Measurements from ENCODE around the gene ALDH1A2. TPM values are rescaled to one million over a fixed set of nuclear protein-coding genes. Genes with fewer than 3 reads are reported as not detected.
"Not testable (repeated sequence)": the region's sequence is repeated elsewhere in the genome, so short reads cannot be mapped to it uniquely, and the experiment has no call there.

ALDH1A2 gene
- total RNA-seq, result under 1 TPM in 1 of 2 experiments, not detected in 1; 0.63 TPM

DNA sequence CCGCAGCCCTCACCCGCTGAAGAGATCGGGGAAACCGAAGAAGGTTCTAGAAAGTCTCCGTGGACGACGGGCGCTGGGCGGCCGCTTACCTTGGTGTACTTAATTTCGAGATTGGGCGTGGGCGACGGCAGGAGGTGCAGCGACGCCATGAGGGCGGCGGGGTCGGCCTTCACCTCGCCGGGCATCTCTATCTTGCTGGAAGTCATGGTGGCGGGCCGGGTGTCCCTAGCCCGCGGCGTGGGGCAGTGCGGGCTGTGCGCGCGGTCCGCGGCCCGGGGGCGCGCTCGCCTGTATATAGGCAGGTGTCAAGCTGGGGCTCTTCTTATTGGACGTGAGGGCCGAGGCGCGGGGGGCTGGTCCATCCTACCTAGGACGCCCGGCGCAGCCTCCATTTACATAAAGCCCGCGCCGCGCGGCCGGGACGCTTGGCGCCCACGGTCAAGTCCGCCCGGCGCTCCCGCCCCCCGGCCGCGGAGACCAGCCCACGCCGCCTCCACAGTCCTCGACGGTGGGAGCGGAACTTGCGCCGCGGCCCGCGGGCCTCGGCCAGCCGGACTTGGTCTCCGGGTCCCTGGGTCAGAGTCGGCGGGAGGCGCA, at the start of gene ALDH1A2:
Gene ALDH1A2, minus strand, starts transcription at position 267 of the 597 bp plus-strand sequence. Its CDS starts 61 bp downstream, at position 206.
- Mint-ChIP-seq H3K27me3 (peaks cover 52% of the 10 kb centered on the region), H3K9me3 (no peaks in the 10 kb centered on the region), H3K36me3 (ENCODE audit: low read depth) (no peaks in the 10 kb centered on the region), H3K27ac (no peak within 1 kb of the TSS), H3K4me3 (no peak within 1 kb of the TSS), H3K4me1 (peaks cover 3% of the 10 kb centered on the region)
- CTCF ChIA-PET, result interaction anchor here (1.0 to 1.8 kb wide), 4 partner anchors 12 to 315 kb away, joined by 3 to 8 read pairs (median 6); no protein-coding TSS in a partner anchor
- DNase-seq, result no peak
- POLR2A ChIA-PET, result no interaction called here

- CTCF ChIA-PET, result no interaction called here
- no peaks in the 10 kb centered on the region for H3K36me3 Mint-ChIP-seq (ENCODE audit: low read depth)
- H3K9me3 Mint-ChIP-seq, result no peaks in the 10 kb centered on the region
- no peak for DNase-seq
- no peak overlapping the region for H3K4me3 Mint-ChIP-seq
- H3K27me3 Mint-ChIP-seq, result peaks cover 14% of the 10 kb centered on the region
- H3K4me1 Mint-ChIP-seq, result no peaks in the 10 kb centered on the region
- POLR2A ChIA-PET, result no interaction called here
- H3K27ac Mint-ChIP-seq, result no peak overlapping the region
Measured at GRCh38 chr15:58114812-58115211, 49.3 kb upstream of the ALDH1A2 start.

- H3K4me3 Mint-ChIP-seq, result no peak overlapping the region
- no peak overlapping the region for H3K27ac Mint-ChIP-seq
- ChIA-PET POLR2A (no interaction called here), CTCF (no interaction called here)
- DNase-seq, result no peak
- no peaks in the 10 kb centered on the region for H3K9me3 Mint-ChIP-seq
- H3K36me3 Mint-ChIP-seq (ENCODE audit: low read depth), result no peaks in the 10 kb centered on the region
- H3K27me3 Mint-ChIP-seq, result peaks cover 14% of the 10 kb centered on the region
- H3K4me1 Mint-ChIP-seq, result no peaks in the 10 kb centered on the region
Measured at GRCh38 chr15:58114388-58114787, 48.9 kb upstream of the ALDH1A2 start.

- H3K36me3 Mint-ChIP-seq (ENCODE audit: low read depth); H3K9me3 Mint-ChIP-seq; H3K27ac Mint-ChIP-seq; DNase-seq; H3K4me3 Mint-ChIP-seq; POLR2A ChIA-PET; H3K4me1 Mint-ChIP-seq: not testable (repeated sequence)
- H3K27me3 Mint-ChIP-seq, result peaks cover 14% of the 10 kb centered on the region
- CTCF ChIA-PET, result interaction anchor here (1.2 kb wide), 1 partner anchor 43 kb away, joined by 5 read pairs; no protein-coding TSS in a partner anchor
Measured at GRCh38 chr15:58113358-58113757, 47.8 kb upstream of the ALDH1A2 start.

- CTCF ChIA-PET, result interaction anchor here (1.4 kb wide), 1 partner anchor 68 kb away, joined by 4 read pairs; no protein-coding TSS in a partner anchor
- no peaks in the 10 kb centered on the region for H3K4me1 Mint-ChIP-seq
- no peaks in the 10 kb centered on the region for H3K36me3 Mint-ChIP-seq (ENCODE audit: low read depth)
- no peak for DNase-seq
- no peaks in the 10 kb centered on the region for H3K9me3 Mint-ChIP-seq
- H3K27ac Mint-ChIP-seq, result no peak overlapping the region
- no peak overlapping the region for H3K4me3 Mint-ChIP-seq
- POLR2A ChIA-PET, result no interaction called here
- peaks cover 14% of the 10 kb centered on the region for H3K27me3 Mint-ChIP-seq
Measured at GRCh38 chr15:58111718-58112104, 46.2 kb upstream of the ALDH1A2 start.

DNA sequence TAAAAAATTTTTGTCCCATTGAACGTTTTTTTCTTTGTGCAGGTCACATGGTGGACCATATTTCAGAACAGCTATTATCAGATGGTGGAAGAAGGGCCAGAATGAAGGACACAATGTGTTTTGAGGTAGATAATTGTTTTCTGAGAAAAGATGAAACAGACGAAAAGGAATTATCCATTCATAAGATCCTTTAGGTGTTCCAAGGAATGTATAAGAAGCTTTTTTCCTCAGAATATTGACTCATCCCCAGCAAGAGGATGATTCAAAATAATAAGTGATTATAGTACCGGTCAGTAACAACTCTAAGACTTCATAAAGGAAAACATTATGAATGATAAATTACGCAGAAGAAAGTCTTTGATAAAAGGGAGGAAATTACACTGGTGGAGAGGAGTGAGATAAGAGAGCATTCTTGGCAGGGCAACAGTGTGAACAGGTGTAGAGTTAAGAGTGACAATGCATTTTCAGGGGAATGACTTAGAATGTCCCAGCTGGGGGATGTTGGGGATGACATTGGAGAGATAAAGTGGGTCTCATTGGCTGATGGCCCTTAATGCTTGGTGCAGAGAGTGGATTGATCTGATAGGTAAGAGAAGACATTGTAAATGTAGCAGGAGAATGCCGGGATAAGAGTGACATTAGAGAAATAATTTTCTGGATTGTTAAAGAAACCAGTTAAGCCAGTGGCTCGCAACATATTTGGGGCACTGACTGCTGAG, 45.6 kb upstream of the ALDH1A2 start:
- DNase-seq, result no peak
- POLR2A ChIA-PET, result no interaction called here
- CTCF ChIA-PET, result interaction anchor here (1.4 kb wide), 1 partner anchor 67 kb away, joined by 4 read pairs; no protein-coding TSS in a partner anchor
- Mint-ChIP-seq H3K4me1 (no peaks in the 10 kb centered on the region), H3K36me3 (ENCODE audit: low read depth) (no peaks in the 10 kb centered on the region), H3K4me3 (no peak overlapping the region), H3K27ac (no peak overlapping the region), H3K9me3 (no peaks in the 10 kb centered on the region), H3K27me3 (peaks cover 14% of the 10 kb centered on the region)

- no peaks in the 10 kb centered on the region for H3K9me3 Mint-ChIP-seq
- no peak overlapping the region for H3K4me3 Mint-ChIP-seq
- no peak for DNase-seq
- H3K4me1 Mint-ChIP-seq, result no peaks in the 10 kb centered on the region
- H3K36me3 Mint-ChIP-seq (ENCODE audit: low read depth), result no peaks in the 10 kb centered on the region
- ChIA-PET CTCF (no interaction called here), POLR2A (no interaction called here)
- H3K27me3 Mint-ChIP-seq, result peaks cover 9% of the 10 kb centered on the region
- no peak overlapping the region for H3K27ac Mint-ChIP-seq
Measured at GRCh38 chr15:58109419-58109818, 43.9 kb upstream of the ALDH1A2 start.

GRCh38 chr15:58108117-58108516, 42.6 kb upstream of the ALDH1A2 start:
- no peaks in the 10 kb centered on the region for H3K4me1 Mint-ChIP-seq
- POLR2A ChIA-PET, result no interaction called here
- no peak overlapping the region for H3K27ac Mint-ChIP-seq
- no peak for DNase-seq
- H3K9me3 Mint-ChIP-seq, result no peaks in the 10 kb centered on the region
- no peak overlapping the region for H3K4me3 Mint-ChIP-seq
- CTCF ChIA-PET, result no interaction called here
- H3K36me3 Mint-ChIP-seq (ENCODE audit: low read depth), result no peaks in the 10 kb centered on the region
- H3K27me3 Mint-ChIP-seq, result peaks cover 10% of the 10 kb centered on the region

GRCh38 chr15:58103482-58103881, 38.0 kb upstream of the ALDH1A2 start:
- Mint-ChIP-seq H3K9me3 (no peaks in the 10 kb centered on the region), H3K4me3 (no peak overlapping the region), H3K36me3 (ENCODE audit: low read depth) (no peaks in the 10 kb centered on the region), H3K4me1 (no peaks in the 10 kb centered on the region), H3K27ac (no peak overlapping the region), H3K27me3 (peaks cover 27% of the 10 kb centered on the region)
- CTCF ChIA-PET, result no interaction called here
- POLR2A ChIA-PET, result no interaction called here
- DNase-seq, result no peak

- no peak for DNase-seq
- POLR2A ChIA-PET, result no interaction called here
- Mint-ChIP-seq H3K27ac (no peak overlapping the region), H3K36me3 (ENCODE audit: low read depth) (no peaks in the 10 kb centered on the region), H3K27me3 (peaks cover 19% of the 10 kb centered on the region), H3K4me1 (no peaks in the 10 kb centered on the region), H3K9me3 (no peaks in the 10 kb centered on the region), H3K4me3 (no peak overlapping the region)
- CTCF ChIA-PET, result no interaction called here
Measured at GRCh38 chr15:58096529-58097084, 31.1 kb upstream of the ALDH1A2 start.

DNA sequence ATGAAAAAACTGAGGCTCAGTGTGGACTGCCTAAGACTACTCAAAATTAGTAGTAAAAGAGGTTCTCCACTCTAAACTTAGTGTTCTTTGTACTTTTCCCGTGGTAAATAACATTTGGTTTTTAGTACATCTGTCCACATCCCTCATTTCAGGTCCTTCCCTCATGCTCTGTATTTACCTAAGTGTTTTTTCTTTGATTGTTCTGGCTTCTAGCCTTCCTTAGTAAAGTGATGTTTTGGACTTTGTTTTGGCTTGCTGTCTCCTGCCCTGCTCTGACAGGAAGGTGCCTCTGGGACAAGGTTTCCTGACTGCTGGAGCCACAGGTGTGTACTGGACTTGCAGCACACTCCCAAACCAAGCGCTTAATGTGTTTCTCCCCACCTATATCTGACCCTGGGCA, 29.9 kb upstream of the ALDH1A2 start:
- H3K27me3 Mint-ChIP-seq, result peaks cover 13% of the 10 kb centered on the region
- H3K9me3 Mint-ChIP-seq, result no peaks in the 10 kb centered on the region
- CTCF ChIA-PET, result no interaction called here
- DNase-seq, result no peak
- H3K27ac Mint-ChIP-seq, result no peak overlapping the region
- H3K4me1 Mint-ChIP-seq, result no peaks in the 10 kb centered on the region
- H3K4me3 Mint-ChIP-seq, result no peak overlapping the region
- POLR2A ChIA-PET, result no interaction called here
- H3K36me3 Mint-ChIP-seq (ENCODE audit: low read depth), result no peaks in the 10 kb centered on the region

DNA sequence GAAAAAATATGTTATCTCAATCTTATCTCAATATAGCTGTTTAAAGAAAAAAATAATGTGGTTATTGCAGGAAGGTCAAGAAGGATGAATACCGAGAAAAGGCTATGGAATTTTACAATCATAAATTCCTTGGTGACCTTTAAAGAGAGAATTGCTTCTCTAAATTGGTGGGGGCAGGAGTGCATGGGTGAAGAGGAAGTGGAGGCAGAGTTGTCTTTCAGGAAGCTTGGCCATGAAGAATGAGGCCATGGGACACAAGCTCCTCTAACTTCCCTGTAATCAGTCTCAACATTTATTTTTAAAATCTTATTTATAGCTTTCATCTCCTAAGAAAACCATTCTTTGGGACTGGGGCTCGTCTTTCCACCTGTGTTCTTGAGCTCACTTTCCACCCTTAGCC, 22.4 kb upstream of the ALDH1A2 start:
- Mint-ChIP-seq H3K27me3 (peaks cover 25% of the 10 kb centered on the region), H3K27ac (no peak overlapping the region)
- CTCF ChIA-PET, result interaction anchor here (1.0 to 1.2 kb wide), 2 partner anchors 17 to 21 kb away, joined by 4 to 5 read pairs; no protein-coding TSS in a partner anchor

GRCh38 chr15:58086491-58086890, 21.0 kb upstream of the ALDH1A2 start:
- peaks cover 25% of the 10 kb centered on the region for H3K27me3 Mint-ChIP-seq
- no peaks in the 10 kb centered on the region for H3K9me3 Mint-ChIP-seq
- ChIA-PET CTCF (no interaction called here), POLR2A (no interaction called here)
- no peaks in the 10 kb centered on the region for H3K36me3 Mint-ChIP-seq (ENCODE audit: low read depth)
- no peaks in the 10 kb centered on the region for H3K4me1 Mint-ChIP-seq
- DNase-seq, result no peak
- no peak overlapping the region for H3K4me3 Mint-ChIP-seq
- H3K27ac Mint-ChIP-seq, result no peak overlapping the region

More for the DNA sequence above, 22.4 kb upstream of the ALDH1A2 start:
- no peak for DNase-seq
- no peak overlapping the region for H3K4me3 Mint-ChIP-seq
- H3K4me1 Mint-ChIP-seq, result no peaks in the 10 kb centered on the region
- no peaks in the 10 kb centered on the region for H3K9me3 Mint-ChIP-seq
- POLR2A ChIA-PET, result no interaction called here
- H3K36me3 Mint-ChIP-seq (ENCODE audit: low read depth), result no peaks in the 10 kb centered on the region

Measured in activated CD4-positive, alpha-beta memory T cell treated with anti-CD3 and anti-CD28 coated beads, Interleukin-2, amount 10 ng/mL, durations not matched to agents 7 days and 5 days (primary cell).